Natural killer cell (primary cell): Measurements from ENCODE around the gene CLSTN2. TPM values are rescaled to one million over a fixed set of nuclear protein-coding genes. Genes with fewer than 3 reads are reported as not detected.

Source experiments
- ATAC-seq, 3 donors: fragments of 150-1000 bp in 2 of 3; fragments of 200-7000 bp in 1 of 3; cut with Tn5 transposase; 1 replicate in 1 of 3; 2 replicates in 2 of 3; pipeline ENCODE4 v1.10.0; 2021; ENCODE audit warnings: mild to moderate bottlenecking in 2 of 3, moderate library complexity in 2 of 3
- DNase-seq, 2 donors: peaks; one replicate each; pipeline versions ENCODE4 v3.0.0 to v3.0.0-alpha.2; 2013 to 2021; ENCODE audit warnings: mixed read lengths in 1 of 2
- H3K27ac ChIP-seq: one replicate; pipeline ENCODE4 v1.5.1; 2013; ENCODE audit warnings: mild to moderate bottlenecking, low read length
- H3K27me3 ChIP-seq: one replicate; pipeline ENCODE4 v1.6.1; 2013; ENCODE audit warnings: low read length; ENCODE audit not compliant: control insufficient read depth, insufficient read depth
- H3K36me3 ChIP-seq: one replicate; pipeline ENCODE4 v1.6.1; 2013; ENCODE audit warnings: low read length; ENCODE audit not compliant: control insufficient read depth, insufficient read depth
- H3K4me1 ChIP-seq: one replicate; pipeline ENCODE4 v1.6.1; 2013; ENCODE audit warnings: low read length; ENCODE audit not compliant: control insufficient read depth, insufficient read depth
- H3K4me3 ChIP-seq: one replicate; pipeline ENCODE4 v1.5.1; 2013; ENCODE audit warnings: low read length
- H3K9me3 ChIP-seq: one replicate; pipeline ENCODE4 v1.6.1; 2013; ENCODE audit warnings: low read length; ENCODE audit not compliant: control insufficient read depth, insufficient read depth
- H3K27ac Mint-ChIP-seq, 2 donors: one replicate each; pipeline ENCODE4 v1.8.0; 2022; ENCODE audit warnings: mild to moderate bottlenecking in 2 of 2, mixed read lengths in 2 of 2, moderate library complexity in 1 of 2
- H3K27me3 Mint-ChIP-seq, 2 donors: one replicate each; pipeline ENCODE4 v1.8.0; 2022; ENCODE audit warnings: low read depth in 2 of 2, mixed read lengths in 2 of 2
- H3K36me3 Mint-ChIP-seq: one replicate; pipeline ENCODE4 v1.8.0; 2022; ENCODE audit warnings: mixed read lengths
- H3K4me1 Mint-ChIP-seq, 2 donors: one replicate each; pipeline ENCODE4 v1.8.0; 2022; ENCODE audit warnings: mixed read lengths in 2 of 2
- H3K4me3 Mint-ChIP-seq: one replicate; pipeline ENCODE4 v1.8.0; 2022; ENCODE audit warnings: mild to moderate bottlenecking, moderate library complexity, mixed read lengths
- H3K9me3 Mint-ChIP-seq, 2 donors: one replicate each; pipeline ENCODE4 v1.8.0; 2022; ENCODE audit warnings: mixed read lengths in 2 of 2
- WGBS: methylation state at CpG from one replicate; pipeline ENCODE4 v1.1.7; 2013; ENCODE audit warnings: missing lambda C conversion rate; ENCODE audit not compliant: insufficient coverage; 5-methylcytosine and 5-hydroxymethylcytosine counted together
- intact Hi-C: fragments of 100-400 bp; cut with micrococcal nuclease; formaldehyde crosslinking; loops from one replicate; pipeline ENCODE4 v1.14.2; 2022
- total RNA-seq, 4 donors: library from RNA; stranded (reverse); fragments of 120-200 nt in 1 of 4; gene quantifications; one replicate each; pipeline versions ENCODE4 v1.2.3 to v1.2.4, GENCODE V29; 2013 to 2022
- TF ChIP-seq, protein P1 (sequence below): fragments of 200-600 bp; IDR thresholded peaks from one replicate; pipeline ENCODE4 v1.8.0; 2022; ENCODE audit warnings: antibody characterized with exemption

CLSTN2 gene
- total RNA-seq, 3 donors from 2014 or later (not counting 1 experiment from before 2014, with no cell fraction given): 0.05 TPM; not detected in 2

DNA sequence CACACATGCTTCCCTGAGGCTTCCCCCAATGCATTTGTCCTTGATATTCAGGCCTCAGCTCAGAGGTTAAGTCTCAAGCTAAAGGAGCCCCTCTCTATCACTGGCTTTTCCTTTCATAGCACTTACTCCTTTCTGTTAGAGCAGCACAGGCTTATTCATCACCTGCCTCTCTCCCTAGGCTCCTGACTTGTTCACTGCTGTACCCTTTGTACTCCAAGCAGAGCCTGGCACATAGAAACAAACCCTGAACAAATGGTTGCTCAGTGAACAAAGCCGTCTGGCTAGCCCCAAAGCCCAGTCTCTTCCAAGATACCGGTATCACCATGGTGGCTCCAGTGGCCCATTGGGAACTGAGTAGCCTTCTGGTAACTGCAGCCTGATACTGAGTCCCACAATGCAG is 511.7 kb downstream of the CLSTN2 start:
- H3K4me1 Mint-ChIP-seq: peaks cover 9 to 21% of the 10 kb centered on the region in 2 donors
- intact Hi-C loops: no loop called here
- ATAC-seq (no peak), DNase-seq (no peak)
- no peak overlapping the region for H3K4me3 Mint-ChIP-seq
- peaks cover 19 to 21% of the 10 kb centered on the region in 2 donors for H3K27me3 Mint-ChIP-seq
- H3K36me3 ChIP-seq: no peaks in the 10 kb centered on the region
- no peaks in the 10 kb centered on the region for H3K4me1 ChIP-seq
- no peaks in the 10 kb centered on the region for H3K36me3 Mint-ChIP-seq
- H3K9me3 ChIP-seq: no peaks in the 10 kb centered on the region
- H3K27ac ChIP-seq: no peak overlapping the region
- H3K27me3 ChIP-seq: no peaks in the 10 kb centered on the region
- no peak overlapping the region for H3K27ac Mint-ChIP-seq
- WGBS: 92% methylated on average over 2 of the region's 2 CpGs
- H3K9me3 Mint-ChIP-seq: no peaks in the 10 kb centered on the region
- no peak overlapping the region for H3K4me3 ChIP-seq
- TF ChIP-seq, protein P1, sequence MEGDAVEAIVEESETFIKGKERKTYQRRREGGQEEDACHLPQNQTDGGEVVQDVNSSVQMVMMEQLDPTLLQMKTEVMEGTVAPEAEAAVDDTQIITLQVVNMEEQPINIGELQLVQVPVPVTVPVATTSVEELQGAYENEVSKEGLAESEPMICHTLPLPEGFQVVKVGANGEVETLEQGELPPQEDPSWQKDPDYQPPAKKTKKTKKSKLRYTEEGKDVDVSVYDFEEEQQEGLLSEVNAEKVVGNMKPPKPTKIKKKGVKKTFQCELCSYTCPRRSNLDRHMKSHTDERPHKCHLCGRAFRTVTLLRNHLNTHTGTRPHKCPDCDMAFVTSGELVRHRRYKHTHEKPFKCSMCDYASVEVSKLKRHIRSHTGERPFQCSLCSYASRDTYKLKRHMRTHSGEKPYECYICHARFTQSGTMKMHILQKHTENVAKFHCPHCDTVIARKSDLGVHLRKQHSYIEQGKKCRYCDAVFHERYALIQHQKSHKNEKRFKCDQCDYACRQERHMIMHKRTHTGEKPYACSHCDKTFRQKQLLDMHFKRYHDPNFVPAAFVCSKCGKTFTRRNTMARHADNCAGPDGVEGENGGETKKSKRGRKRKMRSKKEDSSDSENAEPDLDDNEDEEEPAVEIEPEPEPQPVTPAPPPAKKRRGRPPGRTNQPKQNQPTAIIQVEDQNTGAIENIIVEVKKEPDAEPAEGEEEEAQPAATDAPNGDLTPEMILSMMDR: no peak

DNA sequence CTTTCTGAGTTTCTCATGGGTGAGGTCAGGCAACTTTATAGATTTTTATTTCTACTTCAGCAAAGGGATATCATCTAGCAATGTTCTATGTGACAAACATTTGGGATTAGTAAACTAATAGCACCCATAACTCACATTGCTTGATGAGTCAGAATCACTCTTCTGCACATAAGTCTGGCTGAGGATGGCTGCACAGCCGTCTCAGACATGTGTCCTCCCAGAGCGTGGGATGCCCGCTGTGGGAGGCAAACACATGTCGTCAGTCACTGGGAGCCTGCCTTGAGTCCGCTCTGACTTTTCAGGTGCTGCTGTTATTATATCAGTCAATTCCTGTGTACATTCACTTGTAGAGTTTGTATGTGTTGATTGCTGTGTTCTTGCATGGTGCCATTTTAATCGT is 512.2 kb downstream of the CLSTN2 start:
- no peak for DNase-seq

GRCh38 chr3:140448001-140448400 is 513.0 kb downstream of the CLSTN2 start:
- intact Hi-C loops: no loop called here
- H3K4me3 Mint-ChIP-seq: no peak overlapping the region

More for the DNA sequence above, 512.2 kb downstream of the CLSTN2 start:
- Histone ChIP-seq H3K9me3 (no peaks in the 10 kb centered on the region), H3K36me3 (no peaks in the 10 kb centered on the region), H3K4me1 (peaks cover under 1% of the 10 kb centered on the region), H3K27ac (no peak overlapping the region), H3K27me3 (no peaks in the 10 kb centered on the region), H3K4me3 (no peak overlapping the region)
- H3K9me3 Mint-ChIP-seq: peaks cover 0 to under 1% of the 10 kb centered on the region in 2 donors
- TF ChIP-seq, protein P1: no peak
- H3K27ac Mint-ChIP-seq: no peak overlapping the region
- H3K36me3 Mint-ChIP-seq: no peaks in the 10 kb centered on the region
- ATAC-seq: no peak
- intact Hi-C loops: no loop called here
- no peak overlapping the region for H3K4me3 Mint-ChIP-seq
- WGBS: 94% methylated on average over 6 of the region's 6 CpGs
- peaks cover 15 to 19% of the 10 kb centered on the region in 2 donors for H3K27me3 Mint-ChIP-seq
- H3K4me1 Mint-ChIP-seq: peaks cover 11 to 25% of the 10 kb centered on the region in 2 donors

More at GRCh38 chr3:140448001-140448400, 513.0 kb downstream of the CLSTN2 start:
- peaks cover 6 to 15% of the 10 kb centered on the region in 2 donors for H3K27me3 Mint-ChIP-seq
- peaks cover 9% of the 10 kb centered on the region for H3K4me1 ChIP-seq
- TF ChIP-seq, protein P1: no peak
- WGBS: 56% methylated on average over 3 of the region's 3 CpGs
- no peaks in the 10 kb centered on the region for H3K36me3 ChIP-seq
- H3K36me3 Mint-ChIP-seq: no peaks in the 10 kb centered on the region
- H3K4me3 ChIP-seq: no peak overlapping the region
- no peaks in the 10 kb centered on the region for H3K27me3 ChIP-seq
- H3K4me1 Mint-ChIP-seq: peaks cover 19 to 34% of the 10 kb centered on the region in 2 donors
- no peaks in the 10 kb centered on the region for H3K9me3 ChIP-seq
- no peak overlapping the region for H3K27ac ChIP-seq
- no peak overlapping the region for H3K27ac Mint-ChIP-seq
- ATAC-seq (no peak), DNase-seq (no peak)
- H3K9me3 Mint-ChIP-seq: peaks cover 0 to 2% of the 10 kb centered on the region in 2 donors
